Astrocyte (in vitro differentiated cells and primary cell): ENCODE results near the gene ANKRD44. TPM values are rescaled to one million over a fixed set of nuclear protein-coding genes. Genes with fewer than 3 reads are reported as not detected.

Experiments
- DNase-seq: peaks from one replicate; pipeline ENCODE4 v3.0.0-alpha.2; 2010; ENCODE audit warnings: low read depth
- FAIRE-seq: peaks from 2 replicates; lab custom pipeline; 2011; peaks lifted over from hg19 to GRCh38; lab: Jason Lieb, UNC
- H2AFZ ChIP-seq: 2 replicates; pipeline ENCODE4 v1.6.0; 2012; ENCODE audit warnings: low read depth, low read length, inconsistent platforms
- H3K27ac ChIP-seq: 2 replicates; pipeline ENCODE4 v1.5.1; 2011; ENCODE audit warnings: low read depth, low read length, inconsistent platforms
- H3K27me3 ChIP-seq: 2 replicates; pipeline ENCODE4 v1.6.0; 2011; ENCODE audit warnings: low read length, inconsistent platforms; ENCODE audit not compliant: insufficient read depth
- H3K36me3 ChIP-seq: 2 replicates; pipeline ENCODE4 v1.5.1; 2011; ENCODE audit warnings: low read length, inconsistent platforms; ENCODE audit not compliant: insufficient read depth
- H3K4me1 ChIP-seq: 2 replicates; pipeline ENCODE4 v1.5.1; 2011; ENCODE audit warnings: low read length, inconsistent platforms; ENCODE audit not compliant: insufficient read depth
- H3K4me2 ChIP-seq: 2 replicates; pipeline ENCODE4 v1.6.0; 2012; ENCODE audit warnings: low read length, inconsistent platforms
- H3K4me3 ChIP-seq: 2 replicates; pipeline ENCODE4 v1.5.1; 2011; ENCODE audit warnings: low read depth, mild to moderate bottlenecking, low read length, inconsistent platforms; ENCODE audit not compliant: insufficient read depth
- H3K79me2 ChIP-seq: 2 replicates; pipeline ENCODE4 v1.6.0; 2012; ENCODE audit warnings: mild to moderate bottlenecking, low read length, inconsistent platforms; ENCODE audit not compliant: insufficient read depth
- H3K9ac ChIP-seq: 2 replicates; pipeline ENCODE4 v1.6.0; 2012; ENCODE audit warnings: mild to moderate bottlenecking, low read length, inconsistent platforms
- H3K9me3 ChIP-seq: 2 replicates; pipeline ENCODE4 v1.5.1; 2012; ENCODE audit warnings: low read depth, mild to moderate bottlenecking, low read length, inconsistent platforms; ENCODE audit not compliant: insufficient read depth
- H4K20me1 ChIP-seq: 2 replicates; pipeline ENCODE4 v1.6.0; 2012; ENCODE audit warnings: low read length, inconsistent platforms; ENCODE audit not compliant: insufficient read depth
- H3K27ac Mint-ChIP-seq: one replicate; pipeline ENCODE4 v1.8.0; 2021; ENCODE audit warnings: mild to moderate bottlenecking, mixed read lengths; ENCODE audit not compliant: unreplicated experiment
- H3K27me3 Mint-ChIP-seq: one replicate; pipeline ENCODE4 v1.8.0; 2021; ENCODE audit warnings: low read depth, mixed read lengths; ENCODE audit not compliant: unreplicated experiment
- H3K36me3 Mint-ChIP-seq: one replicate; pipeline ENCODE4 v1.8.0; 2021; ENCODE audit warnings: low read depth, mixed read lengths; ENCODE audit not compliant: unreplicated experiment
- H3K4me1 Mint-ChIP-seq: one replicate; pipeline ENCODE4 v1.8.0; 2021; ENCODE audit warnings: low read depth, mixed read lengths; ENCODE audit not compliant: unreplicated experiment
- H3K4me3 Mint-ChIP-seq: one replicate; pipeline ENCODE4 v1.8.0; 2021; ENCODE audit warnings: mild to moderate bottlenecking, moderate library complexity, mixed read lengths; ENCODE audit not compliant: unreplicated experiment
- H3K9me3 Mint-ChIP-seq: one replicate; pipeline ENCODE4 v1.8.0; 2021; ENCODE audit warnings: mild to moderate bottlenecking, mixed read lengths; ENCODE audit not compliant: unreplicated experiment
- EZH2 ChIP-seq: IDR thresholded peaks from 2 replicates; pipeline ENCODE4 v1.6.1; 2012; ENCODE audit warnings: mild to moderate bottlenecking, low read length, inconsistent platforms; ENCODE audit not compliant: insufficient read depth
- total RNA-seq: library from RNA; stranded (reverse); gene quantifications from 2 replicates; pipeline ENCODE4 v1.2.1, GENCODE V29; 2021
- TF ChIP-seq, protein P1 (sequence below): IDR thresholded peaks from 2 replicates; pipeline ENCODE4 v1.5.1; 2011; ENCODE audit warnings: low read depth, mild to moderate bottlenecking, inconsistent platforms, low read length, moderate library complexity; ENCODE audit not compliant: insufficient read depth

ANKRD44 gene
- total RNA-seq, 1 donor from 2014 or later, result 7.2 TPM

DNA sequence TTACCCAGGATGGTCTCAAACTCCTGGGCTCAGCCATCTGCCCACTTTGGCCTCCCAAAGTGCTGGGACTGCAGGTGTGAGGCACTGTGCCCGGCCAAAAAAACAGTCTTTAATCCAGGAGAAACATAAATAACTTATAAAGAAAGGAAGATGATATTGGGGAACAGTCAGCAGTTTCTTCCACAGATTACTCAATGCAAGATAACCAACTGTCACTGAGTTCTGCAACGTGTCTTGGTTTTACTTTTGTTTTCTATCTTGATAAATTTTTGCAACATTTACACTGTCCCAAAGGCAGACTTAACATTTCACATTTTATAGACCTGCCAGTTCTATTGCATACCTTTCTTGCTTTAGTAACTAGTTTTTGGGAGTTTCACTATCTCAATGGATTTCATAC is 71.1 kb downstream of the ANKRD44 start:
- H2AFZ ChIP-seq, result no peak overlapping the region
- H3K27ac ChIP-seq, result no peak overlapping the region
- H3K9me3 ChIP-seq, result no peaks in the 10 kb centered on the region
- TF ChIP-seq, protein P1, sequence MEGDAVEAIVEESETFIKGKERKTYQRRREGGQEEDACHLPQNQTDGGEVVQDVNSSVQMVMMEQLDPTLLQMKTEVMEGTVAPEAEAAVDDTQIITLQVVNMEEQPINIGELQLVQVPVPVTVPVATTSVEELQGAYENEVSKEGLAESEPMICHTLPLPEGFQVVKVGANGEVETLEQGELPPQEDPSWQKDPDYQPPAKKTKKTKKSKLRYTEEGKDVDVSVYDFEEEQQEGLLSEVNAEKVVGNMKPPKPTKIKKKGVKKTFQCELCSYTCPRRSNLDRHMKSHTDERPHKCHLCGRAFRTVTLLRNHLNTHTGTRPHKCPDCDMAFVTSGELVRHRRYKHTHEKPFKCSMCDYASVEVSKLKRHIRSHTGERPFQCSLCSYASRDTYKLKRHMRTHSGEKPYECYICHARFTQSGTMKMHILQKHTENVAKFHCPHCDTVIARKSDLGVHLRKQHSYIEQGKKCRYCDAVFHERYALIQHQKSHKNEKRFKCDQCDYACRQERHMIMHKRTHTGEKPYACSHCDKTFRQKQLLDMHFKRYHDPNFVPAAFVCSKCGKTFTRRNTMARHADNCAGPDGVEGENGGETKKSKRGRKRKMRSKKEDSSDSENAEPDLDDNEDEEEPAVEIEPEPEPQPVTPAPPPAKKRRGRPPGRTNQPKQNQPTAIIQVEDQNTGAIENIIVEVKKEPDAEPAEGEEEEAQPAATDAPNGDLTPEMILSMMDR, result no peak
- no peak for TF ChIP-seq EZH2
- no peaks in the 10 kb centered on the region for H3K4me1 ChIP-seq
- DNase-seq (no peak), FAIRE-seq (no peak)
- H3K4me3 ChIP-seq, result no peak overlapping the region
- Mint-ChIP-seq H3K27ac (no peak overlapping the region), H3K9me3 (no peaks in the 10 kb centered on the region), H3K4me1 (peaks cover 3% of the 10 kb centered on the region), H3K27me3 (no peaks in the 10 kb centered on the region), H3K36me3 (no peaks in the 10 kb centered on the region), H3K4me3 (no peak overlapping the region)
- H3K79me2 ChIP-seq, result no peaks in the 10 kb centered on the region
- no peak overlapping the region for H3K4me2 ChIP-seq
- H3K36me3 ChIP-seq, result no peaks in the 10 kb centered on the region
- no peak overlapping the region for H3K9ac ChIP-seq
- no peaks in the 10 kb centered on the region for H4K20me1 ChIP-seq
- H3K27me3 ChIP-seq, result no peaks in the 10 kb centered on the region

DNA sequence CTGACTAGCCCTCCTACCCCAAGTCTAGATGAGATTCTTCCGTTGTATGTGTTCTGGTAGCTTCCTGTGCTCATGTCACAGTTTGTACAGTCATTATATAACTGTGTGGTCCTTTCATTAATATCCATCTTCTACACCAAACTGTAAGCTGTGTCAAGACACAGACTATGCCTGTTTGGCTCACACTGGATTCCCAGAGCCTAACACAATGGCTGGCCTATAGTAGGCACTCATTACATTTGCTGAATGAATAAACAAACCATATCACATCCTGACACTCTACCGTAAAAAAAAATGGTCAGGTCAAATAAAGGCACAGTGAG is 72.6 kb downstream of the ANKRD44 start:
- no peaks in the 10 kb centered on the region for H3K36me3 Mint-ChIP-seq
- no peaks in the 10 kb centered on the region for H3K9me3 Mint-ChIP-seq
- H3K9me3 ChIP-seq, result no peaks in the 10 kb centered on the region
- no peaks in the 10 kb centered on the region for H4K20me1 ChIP-seq
- H3K27ac ChIP-seq, result no peak overlapping the region
- no peaks in the 10 kb centered on the region for H3K36me3 ChIP-seq
- no peak overlapping the region for H3K27ac Mint-ChIP-seq
- H3K4me1 ChIP-seq, result no peaks in the 10 kb centered on the region
- H3K9ac ChIP-seq, result no peak overlapping the region
- no peak for TF ChIP-seq EZH2
- TF ChIP-seq, protein P1, result no peak
- DNase-seq (no peak), FAIRE-seq (no peak)
- H3K79me2 ChIP-seq, result no peaks in the 10 kb centered on the region
- no peaks in the 10 kb centered on the region for H3K27me3 Mint-ChIP-seq
- no peak overlapping the region for H3K4me3 Mint-ChIP-seq
- peaks cover 3% of the 10 kb centered on the region for H3K4me1 Mint-ChIP-seq
- H3K4me2 ChIP-seq, result no peak overlapping the region
- no peak overlapping the region for H3K4me3 ChIP-seq
- H2AFZ ChIP-seq, result no peak overlapping the region
- H3K27me3 ChIP-seq, result no peaks in the 10 kb centered on the region

DNA sequence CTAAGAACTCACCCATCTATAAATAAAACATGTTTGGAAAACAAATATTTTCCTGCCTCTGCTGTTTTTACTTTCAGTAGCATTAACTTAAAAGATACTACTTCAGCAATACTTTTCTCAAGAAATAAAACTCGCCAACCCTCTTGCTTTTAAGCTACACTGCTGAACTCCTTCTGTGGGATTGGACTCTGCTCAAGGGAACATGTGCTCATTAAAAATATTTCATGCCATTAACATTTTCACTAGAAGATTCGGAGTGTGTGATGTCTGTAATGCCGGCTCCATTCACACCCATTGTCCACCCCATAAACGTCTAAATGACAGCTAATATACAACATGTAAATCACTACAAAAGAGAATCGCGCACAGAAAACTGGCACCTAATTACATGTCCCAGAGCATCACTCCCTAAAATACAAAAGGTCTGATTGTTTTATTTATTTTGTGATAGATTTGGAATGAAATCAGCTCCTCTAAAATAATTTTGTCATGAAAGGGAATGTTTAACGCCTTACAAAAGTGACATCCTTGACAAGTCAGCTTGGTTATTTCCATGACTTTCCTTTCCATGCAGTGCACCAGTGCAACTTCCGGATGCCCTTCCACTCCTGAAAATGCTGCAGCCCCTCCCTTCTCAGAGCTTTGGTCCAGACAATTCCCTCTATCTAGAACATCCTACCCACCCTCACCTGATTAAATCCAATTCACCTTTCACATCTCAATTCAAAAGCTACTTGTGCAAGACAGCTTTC is 73.1 kb downstream of the ANKRD44 start:
- H3K4me1 ChIP-seq, result no peaks in the 10 kb centered on the region
- H3K4me1 Mint-ChIP-seq, result peaks cover under 1% of the 10 kb centered on the region
- FAIRE-seq, result no peak

More for the DNA sequence above, 73.1 kb downstream of the ANKRD44 start:
- Histone ChIP-seq H2AFZ (no peak overlapping the region), H3K4me2 (no peak overlapping the region), H3K4me3 (no peak overlapping the region), H3K9me3 (no peaks in the 10 kb centered on the region), H3K79me2 (no peaks in the 10 kb centered on the region), H3K27ac (no peak overlapping the region), H4K20me1 (no peaks in the 10 kb centered on the region), H3K9ac (no peak overlapping the region), H3K27me3 (no peaks in the 10 kb centered on the region), H3K36me3 (no peaks in the 10 kb centered on the region)
- TF ChIP-seq, protein P1, result no peak
- TF ChIP-seq EZH2, result no peak
- Mint-ChIP-seq H3K9me3 (no peaks in the 10 kb centered on the region), H3K27me3 (no peaks in the 10 kb centered on the region), H3K36me3 (no peaks in the 10 kb centered on the region), H3K27ac (no peak overlapping the region), H3K4me3 (no peak overlapping the region)
- no peak for DNase-seq
